ENCODE results near the gene MYOM3. TPM values are rescaled to one million over a fixed set of nuclear protein-coding genes. Genes with fewer than 3 reads are reported as not detected.
A peak's percentile ranks its signal among the peaks of the same experiment; 100 is the strongest.

MYOM3 gene
- total RNA-seq, 1 experiment from 2014 or later = 0.05 TPM

DNA sequence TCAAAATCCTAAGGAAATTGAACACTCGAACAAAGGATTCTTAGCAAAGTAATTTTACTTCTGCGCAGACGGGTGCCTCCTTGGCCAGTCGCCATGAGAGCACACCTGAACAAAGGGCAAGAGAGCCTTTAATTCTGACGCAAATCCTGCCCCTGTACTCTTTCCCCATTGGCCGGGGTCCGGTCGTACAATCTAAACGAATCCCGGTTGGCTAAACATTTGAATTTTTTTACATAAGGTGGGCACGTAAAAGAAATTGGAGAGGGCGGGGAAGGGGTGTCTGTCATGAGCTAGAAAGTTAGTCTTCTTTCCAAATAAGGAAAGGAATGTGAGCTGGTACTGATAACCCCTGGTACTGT lies 39.2 kb upstream of the MYOM3 start:
- no TSS peak for BruUV-seq (replicated peaks)
- Histone ChIP-seq H3K4me3 (ENCODE audit: low read depth in 2 of 2, low read length in 2 of 2) (no peak overlapping the region), H3K27me3 (ENCODE audit: control insufficient read depth, insufficient read depth, low read length) (no peaks in the 10 kb centered on the region), H3K36me3 (ENCODE audit: control insufficient read depth, insufficient read depth, low read length) (no peaks in the 10 kb centered on the region), H3K4me1 (ENCODE audit: control insufficient read depth, insufficient read depth, low read length) (peaks cover 5% of the 10 kb centered on the region; the same call in 1 of the 2 replicates), H3K9me3 (ENCODE audit: control insufficient read depth, insufficient read depth, low read depth, low read length) (no peaks in the 10 kb centered on the region), H3K27ac (ENCODE audit: low read length) (no peak overlapping the region)
- CTCF ChIA-PET = interaction anchor here (2.0 to 2.1 kb wide), 2 partner anchors 48 to 241 kb away, joined by 32 to 47 read pairs; no protein-coding TSS in a partner anchor
- POLR2A ChIA-PET = interaction anchor here (0.6 kb wide), 1 partner anchor 342 kb away, joined by 8 read pairs; no protein-coding TSS in a partner anchor
- ATAC-seq (no peak), DNase-seq (ENCODE audit: low read depth, low spot score) (no peak)
- intact Hi-C loops (cut with micrococcal nuclease; ENCODE audit: unreplicated experiment) = loop anchor here (2.0 kb wide), 1 partner anchor 240 kb away; no protein-coding TSS in a partner anchor
- in situ Hi-C loops (cut with HindIII; ENCODE audit: low pct_unique_long_range_greater_than_20kb, low sequenced_read_pairs) = no loop called here
- TF ChIP-seq POLR2AphosphoS5 (IDR thresholded peaks at IDR 0.05; ENCODE audit: low read depth, low read length) (no peak), SIN3A (IDR thresholded peaks at IDR 0.05; ENCODE audit: borderline replicate concordance, insufficient read depth, low read depth, low read length) (no peak), CTCF (IDR thresholded peaks at IDR 0.05) (no peak)
- TF ChIP-seq, protein P1, sequence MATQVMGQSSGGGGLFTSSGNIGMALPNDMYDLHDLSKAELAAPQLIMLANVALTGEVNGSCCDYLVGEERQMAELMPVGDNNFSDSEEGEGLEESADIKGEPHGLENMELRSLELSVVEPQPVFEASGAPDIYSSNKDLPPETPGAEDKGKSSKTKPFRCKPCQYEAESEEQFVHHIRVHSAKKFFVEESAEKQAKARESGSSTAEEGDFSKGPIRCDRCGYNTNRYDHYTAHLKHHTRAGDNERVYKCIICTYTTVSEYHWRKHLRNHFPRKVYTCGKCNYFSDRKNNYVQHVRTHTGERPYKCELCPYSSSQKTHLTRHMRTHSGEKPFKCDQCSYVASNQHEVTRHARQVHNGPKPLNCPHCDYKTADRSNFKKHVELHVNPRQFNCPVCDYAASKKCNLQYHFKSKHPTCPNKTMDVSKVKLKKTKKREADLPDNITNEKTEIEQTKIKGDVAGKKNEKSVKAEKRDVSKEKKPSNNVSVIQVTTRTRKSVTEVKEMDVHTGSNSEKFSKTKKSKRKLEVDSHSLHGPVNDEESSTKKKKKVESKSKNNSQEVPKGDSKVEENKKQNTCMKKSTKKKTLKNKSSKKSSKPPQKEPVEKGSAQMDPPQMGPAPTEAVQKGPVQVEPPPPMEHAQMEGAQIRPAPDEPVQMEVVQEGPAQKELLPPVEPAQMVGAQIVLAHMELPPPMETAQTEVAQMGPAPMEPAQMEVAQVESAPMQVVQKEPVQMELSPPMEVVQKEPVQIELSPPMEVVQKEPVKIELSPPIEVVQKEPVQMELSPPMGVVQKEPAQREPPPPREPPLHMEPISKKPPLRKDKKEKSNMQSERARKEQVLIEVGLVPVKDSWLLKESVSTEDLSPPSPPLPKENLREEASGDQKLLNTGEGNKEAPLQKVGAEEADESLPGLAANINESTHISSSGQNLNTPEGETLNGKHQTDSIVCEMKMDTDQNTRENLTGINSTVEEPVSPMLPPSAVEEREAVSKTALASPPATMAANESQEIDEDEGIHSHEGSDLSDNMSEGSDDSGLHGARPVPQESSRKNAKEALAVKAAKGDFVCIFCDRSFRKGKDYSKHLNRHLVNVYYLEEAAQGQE (IDR thresholded peaks at IDR 0.05; ENCODE audit: insufficient read depth in 1 of 2, low read depth in 2 of 2, low read length in 1 of 2) = no peak

- intact Hi-C loops (cut with micrococcal nuclease; ENCODE audit: unreplicated experiment) (loop anchor here (2.0 kb wide), 1 partner anchor 240 kb away; no protein-coding TSS in a partner anchor), in situ Hi-C loops (cut with HindIII; ENCODE audit: low pct_unique_long_range_greater_than_20kb, low sequenced_read_pairs) (no loop called here)
- DNase-seq (ENCODE audit: low read depth, low spot score) = peak; percentile 84
- Histone ChIP-seq H3K4me1 (ENCODE audit: control insufficient read depth, insufficient read depth, low read length) (peaks cover 5% of the 10 kb centered on the region; the same call in 1 of the 2 replicates), H3K9me3 (ENCODE audit: control insufficient read depth, insufficient read depth, low read depth, low read length) (no peaks in the 10 kb centered on the region), H3K27me3 (ENCODE audit: control insufficient read depth, insufficient read depth, low read length) (no peaks in the 10 kb centered on the region), H3K27ac (ENCODE audit: low read length) (peak overlapping the region; percentile 37), H3K36me3 (ENCODE audit: control insufficient read depth, insufficient read depth, low read length) (no peaks in the 10 kb centered on the region), H3K4me3 (ENCODE audit: low read depth in 2 of 2, low read length in 2 of 2) (peak overlapping the region; percentile 20 to 51)
- ChIA-PET CTCF (interaction anchor here (0.5 to 2.1 kb wide), 25 partner anchors 10 to 969 kb away, joined by 3 to 47 read pairs (median 4); partner anchors contain the start of gene MYOM3), POLR2A (interaction anchor here (1.0 kb wide), 1 partner anchor 131 kb away, joined by 6 read pairs; no protein-coding TSS in a partner anchor)
- no TSS peak for BruUV-seq (replicated peaks)
- peak; percentile 98 for ATAC-seq
- TF ChIP-seq CTCF (IDR thresholded peaks at IDR 0.05) (peak; percentile 95), POLR2AphosphoS5 (IDR thresholded peaks at IDR 0.05; ENCODE audit: low read depth, low read length) (no peak)
These were observed 38.6 kb upstream of the MYOM3 start for GRCh38 chr1:24150234-24151174.
